ENCODE measurements around the gene SLC44A2. TPM values are rescaled to one million over a fixed set of nuclear protein-coding genes. Genes with fewer than 3 reads are reported as not detected.

SLC44A2 gene
- total and polyA plus RNA-seq, 10 of the 15 experiments (the other 5 are each of a cell fraction or from before 2014, with no cell fraction given), result 3.0 to 51.3 (median 26.8) TPM

- no peak for TF ChIP-seq HSF1 (IDR thresholded peaks at IDR 0.05; ENCODE audit: low read depth, low read length)
Observed at GRCh38 chr19:10604460-10604980, 20.8 kb upstream of the SLC44A2 start (continued).

GRCh38 chr19:10611907-10612306 lies 13.4 kb upstream of the SLC44A2 start:
- ChIA-PET CTCF (interaction anchor here (0.8 to 2.0 kb wide), 10 partner anchors 11 to 353 kb away, joined by 3 to 11 read pairs (median 4); partner anchors contain the start of gene QTRT1), SMC1A (ENCODE audit: uncharacterized antibody, unreplicated experiment) (interaction anchor here (0.9 to 1.1 kb wide), 3 partner anchors 31 to 342 kb away, joined by 3 read pairs; no protein-coding TSS in a partner anchor), POLR2A (interaction anchor here (0.6 to 1.8 kb wide), 5 partner anchors 10 to 758 kb away, joined by 3 to 5 read pairs (median 3); no protein-coding TSS in a partner anchor), RAD21 (ENCODE audit: unreplicated experiment) (interaction anchor here (1.2 kb wide), 1 partner anchor 33 kb away, joined by 5 read pairs; no protein-coding TSS in a partner anchor)
- Histone ChIP-seq H3K9me3 (replicated peaks; ENCODE audit: control insufficient read depth, insufficient read depth, low read length) (no peaks in the 10 kb centered on the region; the same call in 2 of the 3 replicates), H3K9ac (ENCODE audit: control insufficient read depth, insufficient read depth, low read length) (no peak overlapping the region), H3K27me3 (replicated peaks in 1 of 2; ENCODE audit: control insufficient read depth in 2 of 2, insufficient read depth in 2 of 2, low read length in 1 of 2) (no peaks in the 10 kb centered on the region), H3K4me2 (ENCODE audit: control insufficient read depth, insufficient read depth) (no peak overlapping the region), H3K36me3 (ENCODE audit: control insufficient read depth in 2 of 2, insufficient read depth in 2 of 2, low read length in 1 of 2) (no peaks in the 10 kb centered on the region), H3K79me2 (ENCODE audit: control insufficient read depth, insufficient read depth, low read length) (peaks cover 5% of the 10 kb centered on the region), H3K4me1 (ENCODE audit: control insufficient read depth, insufficient read depth, low read length) (no peaks in the 10 kb centered on the region), H3K27ac (ENCODE audit: control insufficient read depth, insufficient read depth) (no peak overlapping the region), H2AFZ (ENCODE audit: control insufficient read depth, low read depth, low read length) (no peak overlapping the region), H4K20me1 (ENCODE audit: control insufficient read depth, insufficient read depth) (no peaks in the 10 kb centered on the region), H3K4me3 (no peak overlapping the region)
- in situ Hi-C loops (cut with MboI), result no loop called here
- no TSS peak for BruUV-seq (replicated peaks)
- FAIRE-seq, result no peak
- no peak for ATAC-seq
- DNase-seq (ENCODE audit: low read depth, low spot score), result no peak
- no peak for TF ChIP-seq RAD51 (IDR thresholded peaks at IDR 0.05)
- TF ChIP-seq BMI1 (IDR thresholded peaks at IDR 0.05; ENCODE audit: borderline replicate concordance), result no peak
- TF ChIP-seq ZNF622 (IDR thresholded peaks at IDR 0.05), result no peak
- intact Hi-C loops (cut with micrococcal nuclease; ENCODE audit: unreplicated experiment), result no loop called here
- 90% methylated on average over 5 of the region's 5 CpGs for WGBS (ENCODE audit: insufficient coverage, insufficient replicate concordance, low lambda C conversion rate, missing lambda C conversion rate)
